ENCODE data around the gene RAD51B.

RAD51B gene

DNA sequence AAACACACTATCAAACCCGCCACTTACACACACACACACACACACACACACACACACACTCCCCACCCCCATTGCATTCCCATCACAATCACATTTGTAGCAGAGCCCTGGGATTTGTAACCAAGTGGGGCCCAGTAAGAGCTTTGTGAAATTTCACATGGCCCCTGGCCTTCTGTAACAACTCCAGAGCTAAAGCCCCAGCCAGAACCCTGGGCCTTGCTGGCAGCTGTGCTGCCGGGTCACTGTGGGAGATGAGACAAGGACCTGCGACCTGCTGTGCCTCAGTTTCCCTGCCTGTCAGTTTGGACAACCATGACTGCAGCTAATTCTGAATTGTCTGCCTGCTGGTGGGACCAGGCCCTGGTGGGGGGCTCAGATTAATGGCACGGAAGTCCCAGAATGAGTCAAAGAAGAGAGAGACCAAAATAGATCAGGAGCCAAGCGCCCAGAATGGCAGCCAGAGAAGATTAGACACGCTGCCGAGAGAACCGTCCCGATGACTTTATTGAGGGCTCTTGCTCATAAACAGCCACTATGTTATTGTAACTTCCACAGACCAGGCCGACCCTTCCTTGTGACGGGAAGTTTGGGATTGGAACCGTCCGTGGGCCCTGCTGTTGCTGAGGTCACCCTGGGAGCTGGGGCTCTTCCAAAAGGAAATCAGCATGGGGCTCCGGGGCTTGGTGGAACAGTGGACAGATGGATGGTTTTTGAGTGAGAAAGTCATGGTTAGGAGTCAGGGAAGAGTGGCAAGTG is 850.2 kb downstream of the RAD51B start:
- DNase-seq: no peak
- Histone ChIP-seq H3K4me3 (ENCODE audit: low read depth, low read length) (no peak overlapping the region), H3K4me1 (no peaks in the 10 kb centered on the region), H3K9me3 (no peaks in the 10 kb centered on the region), H3K36me3 (no peaks in the 10 kb centered on the region), H3K27me3 (no peaks in the 10 kb centered on the region)
- TF ChIP-seq, protein P1, sequence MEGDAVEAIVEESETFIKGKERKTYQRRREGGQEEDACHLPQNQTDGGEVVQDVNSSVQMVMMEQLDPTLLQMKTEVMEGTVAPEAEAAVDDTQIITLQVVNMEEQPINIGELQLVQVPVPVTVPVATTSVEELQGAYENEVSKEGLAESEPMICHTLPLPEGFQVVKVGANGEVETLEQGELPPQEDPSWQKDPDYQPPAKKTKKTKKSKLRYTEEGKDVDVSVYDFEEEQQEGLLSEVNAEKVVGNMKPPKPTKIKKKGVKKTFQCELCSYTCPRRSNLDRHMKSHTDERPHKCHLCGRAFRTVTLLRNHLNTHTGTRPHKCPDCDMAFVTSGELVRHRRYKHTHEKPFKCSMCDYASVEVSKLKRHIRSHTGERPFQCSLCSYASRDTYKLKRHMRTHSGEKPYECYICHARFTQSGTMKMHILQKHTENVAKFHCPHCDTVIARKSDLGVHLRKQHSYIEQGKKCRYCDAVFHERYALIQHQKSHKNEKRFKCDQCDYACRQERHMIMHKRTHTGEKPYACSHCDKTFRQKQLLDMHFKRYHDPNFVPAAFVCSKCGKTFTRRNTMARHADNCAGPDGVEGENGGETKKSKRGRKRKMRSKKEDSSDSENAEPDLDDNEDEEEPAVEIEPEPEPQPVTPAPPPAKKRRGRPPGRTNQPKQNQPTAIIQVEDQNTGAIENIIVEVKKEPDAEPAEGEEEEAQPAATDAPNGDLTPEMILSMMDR (IDR thresholded peaks at IDR 0.05; ENCODE audit: low read depth, low read length): no peak

DNA sequence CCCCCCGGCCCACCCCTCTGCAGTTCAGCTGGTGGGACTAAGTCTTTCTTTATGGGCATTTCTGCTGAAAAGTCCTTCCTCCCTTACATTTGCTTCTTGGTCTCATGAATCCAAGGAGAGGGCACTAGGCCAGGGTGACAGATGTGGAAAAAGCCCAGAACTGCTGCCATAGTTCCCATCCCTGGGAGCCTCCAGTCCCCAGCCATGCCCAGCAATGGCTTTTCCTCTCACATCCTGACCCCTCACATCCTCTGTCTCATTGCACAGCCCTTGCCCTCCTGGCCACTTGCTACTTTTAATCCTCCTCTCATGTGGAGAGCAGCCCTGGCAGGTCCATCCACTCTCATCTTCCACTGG is 850.8 kb downstream of the RAD51B start:
- Histone ChIP-seq H3K9me3 (no peaks in the 10 kb centered on the region), H3K36me3 (no peaks in the 10 kb centered on the region), H3K4me3 (ENCODE audit: low read depth, low read length) (no peak overlapping the region), H3K4me1 (no peaks in the 10 kb centered on the region), H3K27me3 (no peaks in the 10 kb centered on the region)
- no peak for DNase-seq
- TF ChIP-seq, protein P1 (IDR thresholded peaks at IDR 0.05; ENCODE audit: low read depth, low read length): no peak

DNA sequence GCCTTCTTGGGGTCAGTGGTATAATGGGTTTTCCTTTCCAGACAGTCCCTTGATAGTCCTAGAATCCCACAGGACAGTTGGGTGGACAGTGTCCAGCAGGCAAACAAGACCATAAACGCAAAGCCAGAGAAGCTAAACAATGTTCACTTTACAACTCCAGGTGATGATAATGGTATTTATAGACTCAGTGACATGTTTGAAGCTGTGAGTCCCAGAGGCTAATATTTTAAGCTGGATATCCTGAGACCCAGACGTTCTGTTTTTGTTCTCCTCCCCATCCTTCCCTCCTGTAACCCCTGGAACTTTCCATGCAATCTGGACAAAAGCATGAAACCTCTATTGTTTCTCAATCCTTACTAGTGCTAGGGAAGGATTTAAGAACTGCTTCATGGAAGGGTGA is 852.3 kb downstream of the RAD51B start:
- no peak for DNase-seq
- H3K4me3 ChIP-seq (ENCODE audit: low read depth, low read length): no peak overlapping the region
- H3K4me1 ChIP-seq: no peaks in the 10 kb centered on the region

DNA sequence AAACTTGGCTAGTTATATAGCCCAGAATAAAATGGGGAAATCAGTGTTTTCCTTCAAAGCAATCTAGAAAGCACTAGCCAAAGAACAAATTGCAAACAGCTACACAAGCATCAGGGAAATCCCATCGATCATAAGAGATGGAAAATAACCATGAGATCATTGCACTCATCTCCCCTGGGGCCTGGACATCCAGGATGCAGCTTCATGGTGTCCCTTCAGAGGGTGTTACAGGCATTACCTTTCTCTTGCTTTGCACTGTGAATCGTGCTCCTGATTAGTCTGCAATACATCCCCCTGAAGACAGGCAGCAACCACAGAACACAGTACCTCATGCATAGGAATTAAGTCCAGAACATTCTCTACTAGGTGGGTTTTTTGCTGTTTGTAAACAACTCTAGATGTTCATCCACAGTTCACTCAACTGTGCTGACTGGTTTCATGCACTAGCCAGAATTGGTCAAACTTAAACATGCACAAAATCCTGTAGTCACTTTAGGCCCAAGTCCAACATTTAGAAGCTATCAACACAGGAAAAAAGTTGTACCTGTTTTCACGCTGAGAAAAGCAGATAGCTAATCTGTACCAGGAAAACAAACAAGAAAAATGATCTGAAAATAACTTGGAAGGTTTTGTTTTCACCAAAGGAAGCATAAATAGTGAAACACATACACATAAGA is 853.2 kb downstream of the RAD51B start:
- Histone ChIP-seq H3K27me3 (no peaks in the 10 kb centered on the region), H3K4me1 (no peaks in the 10 kb centered on the region), H3K36me3 (no peaks in the 10 kb centered on the region), H3K9me3 (no peaks in the 10 kb centered on the region), H3K4me3 (ENCODE audit: low read depth, low read length) (no peak overlapping the region)
- TF ChIP-seq, protein P1 (IDR thresholded peaks at IDR 0.05; ENCODE audit: low read depth, low read length): no peak
- no peak for DNase-seq

More for the DNA sequence above, 852.3 kb downstream of the RAD51B start:
- H3K27me3 ChIP-seq: no peaks in the 10 kb centered on the region
- no peaks in the 10 kb centered on the region for H3K36me3 ChIP-seq
- TF ChIP-seq, protein P1 (IDR thresholded peaks at IDR 0.05; ENCODE audit: low read depth, low read length): no peak
- H3K9me3 ChIP-seq: no peaks in the 10 kb centered on the region

DNA sequence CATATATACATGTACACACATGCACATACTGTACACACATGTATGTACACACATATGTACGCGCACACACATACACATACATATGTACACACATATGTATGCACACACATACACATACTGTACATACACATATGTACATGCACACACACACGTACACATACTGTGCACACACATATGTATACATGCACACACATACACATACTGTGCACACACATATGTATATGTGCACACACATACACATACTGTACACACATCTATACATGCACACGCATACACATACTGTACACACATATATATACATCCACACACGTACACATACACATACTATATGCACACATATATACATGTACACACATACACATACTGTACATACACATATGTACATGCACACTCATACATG is 853.9 kb downstream of the RAD51B start:
- H3K9me3 ChIP-seq: no peaks in the 10 kb centered on the region
- H3K4me3 ChIP-seq (ENCODE audit: low read depth, low read length): no peak overlapping the region
- H3K36me3 ChIP-seq: no peaks in the 10 kb centered on the region
- no peaks in the 10 kb centered on the region for H3K27me3 ChIP-seq
- no peak for DNase-seq
- TF ChIP-seq, protein P1 (IDR thresholded peaks at IDR 0.05; ENCODE audit: low read depth, low read length): no peak
- no peaks in the 10 kb centered on the region for H3K4me1 ChIP-seq

All from BE2C (cell line).